HG02938 (cell line): ENCODE measurements around the gene ZBTB7C.

Source experiments
- ATAC-seq: cut with Tn5 transposase; IDR thresholded peaks from one replicate; pipeline ENCODE4 v1.9.1; 2021; ENCODE audit warnings: mild to moderate bottlenecking, moderate library complexity; ENCODE audit not compliant: unreplicated experiment

The ZBTB7C gene

DNA sequence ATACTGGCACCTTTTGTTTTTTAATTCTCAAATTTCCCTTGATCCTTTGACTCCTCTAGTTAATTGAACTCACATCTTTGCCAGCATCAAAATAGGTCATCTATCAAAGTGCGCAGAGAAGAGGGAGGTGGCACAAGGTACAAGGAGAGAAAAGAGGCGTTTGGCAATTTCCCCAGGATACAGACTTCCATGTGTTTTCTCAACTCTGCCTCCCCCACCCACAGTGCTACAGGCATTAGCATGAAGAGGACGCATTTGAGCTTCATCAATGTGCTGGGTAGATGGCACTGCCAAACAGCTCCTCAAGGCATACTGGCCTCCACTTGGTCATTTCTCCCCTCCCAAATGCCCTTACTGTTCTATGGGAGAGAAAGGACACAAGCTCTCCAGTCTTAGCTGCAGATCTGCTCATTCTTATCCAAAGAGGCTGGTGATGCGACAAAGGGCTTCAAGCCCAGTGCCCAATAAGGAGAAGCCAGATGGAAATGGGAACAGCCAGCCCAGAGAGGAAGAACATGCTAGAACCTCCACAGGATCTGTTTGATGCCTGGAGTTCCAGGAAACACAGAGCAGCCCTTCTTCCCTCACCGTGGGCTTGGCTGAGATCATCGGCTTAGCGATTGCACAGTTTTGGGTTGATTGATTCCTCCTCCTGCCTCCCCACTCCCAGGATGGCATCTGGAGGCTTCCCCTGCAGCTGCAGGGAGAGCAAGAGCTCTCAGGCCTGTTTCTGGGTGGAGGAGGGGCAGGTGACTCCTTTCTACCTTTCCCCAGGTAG, 334.1 kb downstream of the ZBTB7C start:
- no peak for ATAC-seq

DNA sequence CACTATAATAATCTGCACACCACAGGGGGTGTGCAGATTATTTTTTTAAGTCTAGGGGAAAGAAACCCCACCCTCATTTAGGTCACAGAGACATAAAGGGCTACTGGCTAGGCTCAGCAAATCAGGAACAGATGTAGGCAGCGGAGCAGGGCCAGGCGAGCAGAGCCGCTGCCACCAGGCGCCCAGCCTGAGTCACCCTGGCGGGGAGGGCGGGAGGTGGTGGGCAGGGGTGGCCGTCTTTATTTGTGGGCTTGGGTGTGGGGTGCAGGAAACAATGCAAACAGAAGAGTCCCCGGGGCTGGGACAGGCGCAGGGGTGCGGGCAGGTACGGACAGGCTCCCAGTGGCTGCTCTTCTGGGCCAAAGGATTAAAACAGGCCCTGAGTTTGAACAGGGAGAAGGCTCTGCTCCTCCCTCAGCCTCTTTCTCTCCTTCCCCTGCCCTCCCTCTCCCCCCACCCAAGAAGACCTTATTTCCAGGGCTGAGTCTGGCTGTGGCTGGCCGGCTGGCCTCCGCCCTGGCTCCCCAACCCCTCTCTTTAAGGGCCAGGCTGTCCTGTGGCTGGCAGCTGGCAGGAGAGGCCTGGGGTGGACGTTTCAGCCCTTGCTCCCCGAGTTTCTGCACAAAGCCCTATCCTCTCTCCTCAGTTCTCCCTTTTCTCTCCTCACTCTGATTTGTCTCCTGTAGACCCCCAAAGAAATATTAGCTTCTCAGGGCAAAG, 335.8 kb downstream of the ZBTB7C start:
- ATAC-seq, result no peak

DNA sequence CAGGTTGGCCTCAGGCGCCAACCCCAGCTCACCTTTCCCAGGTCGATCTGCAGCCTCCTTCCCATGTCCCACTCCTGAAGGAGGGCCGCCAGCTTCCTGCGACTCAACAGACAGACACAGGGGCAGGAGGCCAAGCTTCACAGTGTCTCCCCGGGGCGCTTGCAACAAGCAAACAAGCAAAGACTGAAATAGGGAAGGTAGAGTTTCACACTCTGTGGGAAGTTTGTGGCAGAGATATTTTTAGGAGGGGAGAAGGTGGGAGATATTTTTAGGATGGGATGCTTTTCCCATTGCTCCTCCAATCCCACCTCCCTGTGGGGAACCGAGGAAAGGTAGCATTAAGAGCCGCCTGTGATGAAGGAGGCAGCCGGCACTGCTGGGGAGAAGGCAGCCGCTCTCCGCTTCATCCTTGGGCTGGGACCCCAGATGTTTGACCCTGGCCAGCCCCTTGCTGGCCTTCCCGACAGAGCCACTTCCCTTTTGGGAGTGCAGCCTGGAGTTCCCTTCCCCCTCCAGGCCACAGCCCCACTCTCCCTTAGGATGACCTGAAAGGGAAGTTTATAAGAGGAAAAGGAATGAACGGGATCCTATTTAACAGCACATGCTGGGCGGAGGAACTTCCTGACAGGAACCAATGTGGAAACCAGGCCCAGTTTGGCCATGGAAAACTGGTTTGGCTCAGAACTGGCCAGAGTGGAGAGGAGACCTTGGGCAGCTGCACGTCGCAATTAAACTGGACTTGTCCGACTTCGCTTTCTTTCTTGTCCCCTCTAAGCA, 336.6 kb downstream of the ZBTB7C start:
- ATAC-seq, result no peak

DNA sequence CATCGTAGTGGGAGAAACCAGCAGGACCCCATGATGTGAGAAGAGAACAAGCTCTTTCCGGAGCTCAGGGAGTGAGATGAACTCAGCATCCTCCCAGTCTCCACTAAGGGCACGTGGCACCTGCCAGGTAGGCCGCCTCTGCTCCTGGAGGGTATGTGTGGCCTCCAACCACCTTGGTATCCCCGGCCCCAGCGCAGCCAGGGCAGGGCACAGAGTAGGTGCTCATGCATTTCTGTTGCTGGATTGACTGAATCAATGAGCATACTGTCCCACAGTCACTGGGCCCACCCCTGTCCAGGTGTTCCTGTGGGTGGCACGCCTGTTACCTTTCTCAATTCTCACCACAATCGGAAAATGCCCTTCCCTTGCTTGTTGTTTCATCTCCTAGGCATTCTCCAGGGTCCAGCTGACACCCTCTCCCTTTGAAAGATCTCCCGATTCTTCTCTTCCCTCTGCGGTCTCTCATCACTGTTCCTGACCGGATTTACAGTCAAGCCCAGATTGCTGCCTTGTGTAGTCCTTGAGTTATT, 340.2 kb downstream of the ZBTB7C start:
- ATAC-seq, result no peak

DNA sequence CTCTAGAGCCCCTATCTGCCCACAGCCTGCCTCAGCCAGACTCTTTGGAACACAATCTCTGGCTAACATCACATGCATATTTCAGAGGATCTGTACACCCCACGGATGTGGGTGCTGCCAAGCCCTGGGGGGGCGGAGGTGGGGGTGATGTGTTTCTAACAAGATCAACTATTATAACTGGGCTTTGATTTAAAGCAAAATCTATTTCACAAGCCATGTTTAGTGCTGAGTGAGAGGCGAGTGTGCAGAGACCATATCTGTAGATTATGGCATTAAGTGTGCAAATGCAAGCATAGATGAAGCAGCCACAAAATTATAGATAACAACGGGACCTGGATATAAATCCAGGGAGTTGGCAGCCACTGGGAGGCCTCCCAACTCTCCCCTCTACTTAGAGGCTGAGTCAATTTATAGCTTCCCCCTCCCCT, 342.9 kb downstream of the ZBTB7C start:
- ATAC-seq, result no peak

DNA sequence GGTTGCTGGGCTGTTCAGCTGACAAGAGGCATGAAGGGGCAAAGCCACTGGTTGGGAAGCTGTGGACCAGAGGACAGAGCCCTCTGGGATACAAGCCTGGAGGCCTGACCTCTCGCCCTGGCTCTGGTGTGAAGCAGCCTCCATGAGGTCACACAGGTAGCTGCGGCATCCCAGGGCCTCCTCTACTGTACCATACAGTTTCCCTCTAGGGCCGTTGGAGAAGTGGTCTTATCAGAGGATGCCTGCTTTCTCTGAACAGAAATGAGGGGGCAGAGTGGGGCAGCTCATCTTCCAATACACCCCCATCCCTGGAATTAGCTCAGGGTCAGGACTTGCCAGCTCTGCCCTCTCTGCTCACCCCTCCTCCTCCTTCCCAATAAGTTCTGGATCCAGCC, 343.6 kb downstream of the ZBTB7C start:
- no peak for ATAC-seq

DNA sequence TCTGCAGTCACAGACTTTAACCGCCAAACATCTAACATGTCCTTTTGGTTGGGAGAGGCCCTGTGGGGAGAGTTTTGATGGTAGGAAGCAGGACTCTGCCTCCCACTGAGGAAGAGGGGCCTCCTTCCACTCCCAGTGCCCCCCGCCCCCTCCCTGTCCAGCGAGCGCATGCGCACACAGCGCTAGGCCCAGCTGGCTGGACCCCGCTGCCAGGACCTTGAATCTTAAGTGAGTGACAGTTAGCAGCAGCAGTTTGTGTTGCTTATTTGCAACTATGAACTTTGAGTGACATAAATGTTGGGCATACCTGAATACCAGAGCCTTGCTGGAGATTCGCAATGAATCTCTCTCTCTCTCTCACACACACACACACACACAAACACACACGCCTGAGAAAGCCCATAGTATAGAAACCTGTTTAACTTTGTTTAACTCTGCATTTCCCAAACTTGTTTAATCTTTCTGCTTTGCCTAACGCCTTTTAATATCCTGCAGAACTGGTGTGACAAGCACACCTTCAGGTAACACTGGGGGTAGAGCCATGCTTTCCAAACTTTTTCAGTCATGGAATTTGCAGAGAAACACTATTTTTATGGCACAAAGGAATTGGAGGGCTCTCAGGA, 344.1 kb downstream of the ZBTB7C start:
- ATAC-seq, result no peak

DNA sequence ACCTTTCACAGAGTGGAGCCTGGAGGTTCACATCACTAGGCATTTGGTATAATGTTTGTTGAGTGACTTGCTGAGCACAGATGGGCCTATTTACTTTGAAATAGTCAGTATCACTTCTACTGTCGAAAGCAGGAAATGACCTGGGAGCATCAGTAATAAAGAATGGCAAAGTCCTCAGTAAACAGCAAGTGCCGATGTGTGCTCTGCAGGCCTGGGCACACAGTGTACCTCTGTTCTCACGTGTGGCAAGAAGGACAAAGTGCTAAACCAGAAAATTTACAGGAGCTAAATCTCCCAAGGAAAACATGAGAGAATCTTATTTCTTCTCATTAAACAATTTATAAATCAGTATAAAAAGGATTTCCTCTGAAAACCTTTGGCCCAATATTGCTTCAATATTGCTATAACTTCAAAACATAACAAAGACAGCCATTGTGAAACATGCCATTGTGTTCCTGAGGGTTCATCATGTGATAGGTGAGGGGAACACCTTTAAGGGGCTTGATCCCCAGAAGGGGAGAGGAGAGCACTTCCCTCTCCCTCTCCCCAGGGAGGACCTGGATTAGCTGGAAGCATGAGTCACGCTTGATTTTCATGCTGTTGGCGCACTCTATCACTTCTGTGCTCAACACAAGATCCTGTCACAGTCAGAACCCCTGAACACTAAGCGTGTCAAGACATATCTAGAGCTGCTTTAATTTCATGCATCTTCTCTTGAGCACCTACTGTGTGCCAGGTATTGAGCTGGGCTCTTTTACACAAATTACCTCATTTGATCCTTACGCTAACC, 347.2 kb downstream of the ZBTB7C start:
- no peak for ATAC-seq

DNA sequence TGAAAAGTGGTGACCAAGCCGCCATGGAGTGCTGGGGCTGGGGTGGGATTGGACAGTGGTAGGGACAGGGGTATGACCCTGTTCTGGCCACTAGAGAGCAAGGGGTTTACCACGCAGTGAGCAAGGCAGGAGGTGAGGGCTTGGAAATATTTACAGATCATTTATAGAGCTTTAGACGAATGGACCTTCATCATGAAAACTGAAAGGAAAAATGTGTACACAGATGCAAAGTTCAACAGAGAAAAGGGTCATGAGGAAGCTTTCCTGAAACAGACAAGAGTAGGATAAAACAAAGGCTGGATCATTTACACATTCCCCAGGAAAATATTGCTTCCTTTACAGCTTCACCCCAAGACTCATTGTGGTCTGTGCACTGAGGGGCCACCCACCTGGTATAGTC, 348.2 kb downstream of the ZBTB7C start:
- ATAC-seq, result no peak

DNA sequence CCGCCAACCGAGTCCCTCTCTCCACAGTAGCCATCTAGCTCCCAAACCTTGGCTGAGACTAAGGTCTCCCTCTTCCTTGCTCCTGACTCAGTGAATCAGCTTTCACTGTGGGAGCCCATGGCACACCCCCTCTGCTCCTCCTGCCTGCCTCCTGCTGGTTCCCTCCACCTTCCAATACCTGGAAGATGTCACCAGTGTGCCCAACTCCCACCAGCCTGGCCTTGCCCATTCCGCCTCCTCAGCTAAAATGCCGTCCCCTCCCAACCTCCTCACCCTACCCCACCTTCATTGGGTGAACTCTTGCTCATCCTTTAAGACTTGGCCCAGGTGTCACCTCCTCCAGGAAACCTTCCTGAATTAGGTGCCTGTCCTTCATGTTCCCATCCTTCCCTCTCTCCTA, 348.8 kb downstream of the ZBTB7C start:
- ATAC-seq, result no peak

DNA sequence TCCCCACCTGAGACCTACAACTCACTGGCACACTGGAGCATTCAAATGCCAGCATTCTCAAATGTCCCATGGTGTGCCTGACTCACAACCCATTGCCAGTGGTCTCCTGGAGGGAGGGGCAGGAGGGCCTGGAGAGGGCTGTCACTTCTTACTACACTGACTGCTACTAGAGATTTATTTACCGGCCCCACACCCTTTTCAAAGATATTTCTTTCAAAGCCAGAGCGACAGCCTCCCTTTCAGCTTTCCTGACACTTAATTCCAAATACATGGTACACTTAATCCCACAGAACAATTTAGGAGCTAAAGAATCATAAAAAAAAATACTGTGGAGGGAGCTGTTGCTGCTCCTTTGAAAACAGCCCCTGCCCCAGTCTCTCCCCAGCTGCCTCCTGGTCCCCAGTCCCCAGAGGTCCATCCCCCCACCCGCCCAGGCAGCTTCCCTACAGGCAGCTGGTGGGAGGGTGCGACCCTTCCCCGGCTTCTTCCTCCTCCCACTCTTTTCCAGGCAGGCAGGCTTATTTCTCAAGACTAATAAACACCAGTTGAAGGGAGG, 349.6 kb downstream of the ZBTB7C start:
- ATAC-seq, result no peak

DNA sequence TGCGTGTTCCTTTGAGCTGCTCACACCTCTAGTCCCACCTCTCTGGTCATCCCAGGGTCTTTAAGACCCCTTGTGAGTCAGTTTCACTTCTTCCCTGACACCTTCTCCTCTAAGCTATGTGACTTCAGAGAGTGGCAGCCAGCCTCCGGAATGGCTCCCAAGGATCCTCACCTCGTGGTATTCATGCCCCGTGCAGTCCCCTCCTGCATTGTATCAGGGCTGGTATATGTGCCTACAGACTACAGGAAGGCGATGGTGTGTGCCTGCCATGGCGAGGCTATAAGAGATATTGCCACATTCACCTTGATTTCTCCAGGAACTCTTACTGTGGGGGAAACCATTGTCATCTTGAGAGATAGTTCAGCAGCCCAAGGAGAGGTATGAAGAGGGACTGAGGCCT, 350.7 kb downstream of the ZBTB7C start:
- no peak for ATAC-seq

DNA sequence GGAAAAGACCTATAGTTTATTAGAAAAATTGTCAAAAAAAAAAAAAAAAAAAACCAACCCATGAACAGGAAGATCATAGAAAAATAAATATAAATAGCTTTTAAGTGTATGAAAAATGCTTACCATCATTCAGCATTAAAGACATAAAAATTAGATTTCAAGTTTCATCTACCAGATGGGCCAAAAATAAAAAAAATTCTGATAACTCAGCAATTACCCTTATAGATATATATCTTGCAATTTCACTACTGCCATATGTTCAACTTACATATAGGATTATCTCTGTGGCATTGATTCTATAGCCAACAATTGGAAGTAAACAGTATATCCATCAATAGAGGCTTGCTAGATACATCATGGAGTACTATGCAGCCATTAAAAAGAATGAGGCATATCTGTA, 352.2 kb downstream of the ZBTB7C start:
- ATAC-seq, result no peak

DNA sequence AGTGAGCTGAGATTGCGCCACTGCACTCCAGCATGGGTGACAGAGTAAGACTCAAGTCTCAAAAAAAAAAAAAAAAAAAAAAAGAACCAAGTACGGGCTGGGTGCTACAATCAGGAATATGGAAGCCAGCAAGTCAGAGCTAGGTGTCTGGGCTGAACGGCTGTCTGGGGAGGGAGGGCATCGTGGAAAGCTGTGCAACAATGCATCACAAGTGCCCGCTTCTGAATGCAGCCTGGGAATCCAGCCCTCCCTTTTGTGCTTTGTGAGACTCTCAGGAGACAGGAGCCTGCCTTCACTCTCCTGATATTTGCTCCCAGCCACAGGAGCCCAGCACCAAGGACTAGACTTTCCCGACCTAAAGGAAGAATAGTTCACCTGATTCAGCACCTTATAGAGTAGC, 353.8 kb downstream of the ZBTB7C start:
- ATAC-seq, result no peak

DNA sequence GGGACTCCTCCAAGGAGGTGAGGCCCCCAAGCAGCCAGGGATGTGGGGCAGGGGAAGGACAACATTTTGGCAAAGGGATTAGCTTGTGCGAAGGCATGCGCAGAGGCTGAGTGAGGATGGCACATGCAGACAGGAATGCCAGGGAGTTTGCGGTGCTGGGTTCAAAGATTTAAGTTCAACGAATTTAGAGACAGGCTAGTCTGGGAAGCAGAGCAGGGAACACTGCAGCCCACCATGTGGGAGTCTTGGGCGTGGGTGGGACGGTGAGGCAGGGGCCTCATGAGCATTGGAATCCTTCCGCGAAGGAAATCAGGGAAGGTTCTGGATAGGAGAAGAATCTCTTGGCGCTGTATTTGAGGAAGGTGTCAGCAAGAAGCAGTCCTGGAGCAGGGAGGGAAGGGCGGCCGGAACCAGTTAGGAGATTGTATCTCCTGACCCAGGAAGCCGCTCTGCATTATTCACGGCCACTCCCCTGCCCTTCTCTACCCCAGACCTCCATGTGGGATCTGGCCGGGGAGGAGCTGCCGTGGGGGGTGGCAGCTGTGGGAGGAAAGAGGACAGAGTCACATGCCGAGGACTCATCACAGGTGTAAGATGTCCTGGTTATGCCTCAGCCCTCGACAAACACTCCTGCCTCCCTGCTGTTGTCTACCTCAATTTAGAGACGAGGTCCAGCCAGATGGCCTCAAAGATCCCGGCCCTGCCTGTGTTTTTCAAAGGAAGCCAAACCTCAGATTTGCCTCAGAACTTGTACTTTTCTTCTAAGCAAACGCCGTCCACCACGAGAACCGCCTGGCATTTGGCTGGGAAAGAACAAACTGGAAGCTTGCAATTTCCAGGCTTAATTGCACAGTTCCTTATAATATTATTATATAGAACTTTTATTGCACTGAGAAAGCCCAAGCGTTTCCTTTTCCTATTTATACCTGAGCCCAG, 355.0 kb downstream of the ZBTB7C start:
- ATAC-seq, result no peak

DNA sequence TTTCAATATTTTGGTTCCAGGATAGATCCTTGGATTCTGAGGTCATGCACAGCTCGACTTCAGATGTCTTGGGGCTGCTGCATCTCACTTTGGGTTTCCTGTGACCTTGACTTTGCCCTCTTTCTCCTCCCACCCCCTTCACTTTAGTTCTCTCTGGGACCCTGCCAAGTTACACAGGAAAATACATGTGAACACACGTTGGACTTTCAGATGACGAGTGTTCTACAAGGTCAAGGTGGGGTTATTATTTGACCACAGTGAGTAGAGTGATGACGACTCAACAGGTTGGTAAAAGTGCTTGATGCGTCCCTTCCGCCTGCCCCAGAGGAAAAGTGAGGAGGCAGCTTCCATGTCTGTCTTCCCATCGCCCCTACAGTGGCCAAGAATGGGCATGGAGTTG, 356.3 kb downstream of the ZBTB7C start:
- no peak for ATAC-seq

DNA sequence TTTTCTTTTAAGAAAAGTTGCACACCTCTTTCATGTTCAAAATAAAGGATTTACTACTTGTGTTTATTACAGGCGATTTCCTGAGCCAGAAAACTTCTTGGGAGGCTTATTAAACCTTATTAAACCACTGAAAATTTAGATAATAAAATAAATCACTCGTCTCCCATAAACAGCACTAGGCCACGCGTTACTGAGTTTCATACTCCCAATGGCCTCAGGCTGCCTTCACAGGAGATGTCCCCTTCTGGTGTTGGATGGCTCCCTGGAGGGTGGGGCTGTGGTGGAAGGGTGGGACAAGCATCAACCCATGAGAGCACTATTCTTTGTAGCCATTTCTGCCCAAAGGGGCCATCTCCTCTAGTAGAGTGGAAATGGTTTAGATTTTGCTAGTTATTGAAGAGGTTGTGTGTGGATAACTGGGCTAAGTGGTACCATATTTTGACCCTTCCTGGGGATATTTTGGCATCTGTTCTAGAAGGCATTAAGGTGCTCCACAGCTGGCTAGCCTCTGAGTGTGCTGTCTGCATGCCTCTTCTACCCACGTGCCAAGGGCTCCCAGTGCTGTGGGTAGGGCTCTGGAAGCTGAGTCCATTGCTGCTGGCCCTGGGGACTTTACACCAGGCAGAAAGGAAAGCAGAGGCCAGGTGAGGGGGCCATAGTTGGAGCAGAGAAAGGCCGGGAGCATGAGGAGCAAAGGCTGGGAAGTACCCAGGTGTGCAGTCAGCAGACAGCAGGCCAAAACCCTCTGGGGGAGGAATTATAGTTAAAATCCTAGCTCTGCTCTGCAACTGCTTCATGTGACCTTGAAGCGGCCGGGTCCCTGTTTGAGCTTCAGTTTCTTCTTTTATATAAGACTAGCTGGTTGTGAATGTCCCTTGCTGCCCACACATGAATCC, 357.0 kb downstream of the ZBTB7C start:
- ATAC-seq, result no peak

DNA sequence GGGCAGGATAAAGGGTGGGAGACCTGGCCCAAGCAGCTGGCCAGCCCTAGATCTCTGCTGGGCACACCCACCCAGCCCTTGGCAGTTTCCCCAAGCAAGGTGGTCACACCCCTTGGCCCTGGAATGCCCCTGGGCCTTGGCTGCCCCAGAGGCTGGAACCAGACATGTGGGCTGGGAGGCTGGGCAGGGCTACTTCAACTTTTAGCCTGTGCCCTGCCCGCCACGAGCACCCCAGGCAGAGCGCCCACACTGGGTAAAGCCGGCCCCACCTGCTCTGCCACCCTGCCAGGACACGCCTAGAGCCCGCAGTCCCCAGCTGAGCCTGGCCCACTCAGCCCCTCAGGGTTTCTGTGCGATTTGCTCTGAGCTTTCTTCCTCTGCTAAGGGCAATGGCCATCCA, 359.0 kb downstream of the ZBTB7C start:
- ATAC-seq, result no peak
